Measurements from ENCODE around the gene IFITM10.
"Not testable (repeated sequence)": the region's sequence is repeated elsewhere in the genome, so short reads cannot be mapped to it uniquely, and the experiment has no call there.

IFITM10 gene

GRCh38 chr11:1777737-1778136 lies 27.3 kb upstream of the IFITM10 start:
- DNase-seq: no peak

- DNase-seq: no peak
Measured at GRCh38 chr11:1776944-1777715, 26.7 kb upstream of the IFITM10 start.

- no peak for DNase-seq
Measured at GRCh38 chr11:1776331-1776851, 26.0 kb upstream of the IFITM10 start.

GRCh38 chr11:1774886-1775285 lies 24.5 kb upstream of the IFITM10 start:
- no peak for DNase-seq

- no peak for DNase-seq
Measured at GRCh38 chr11:1773994-1774550, 23.7 kb upstream of the IFITM10 start.

GRCh38 chr11:1773131-1773993 lies 23.0 kb upstream of the IFITM10 start:
- no peak for DNase-seq

GRCh38 chr11:1772270-1773130 lies 22.1 kb upstream of the IFITM10 start:
- DNase-seq: peak; percentile 93

- DNase-seq: peak; percentile 75
Measured at GRCh38 chr11:1771700-1772099, 21.3 kb upstream of the IFITM10 start.

- DNase-seq: no peak
Measured at GRCh38 chr11:1771273-1771672, 20.9 kb upstream of the IFITM10 start.

GRCh38 chr11:1770528-1770927 lies 20.1 kb upstream of the IFITM10 start:
- DNase-seq: no peak

GRCh38 chr11:1770061-1770460 lies 19.7 kb upstream of the IFITM10 start:
- no peak for DNase-seq

- not testable (repeated sequence) for DNase-seq
Measured at GRCh38 chr11:1769304-1769936, 19.0 kb upstream of the IFITM10 start.

- DNase-seq: no peak
Measured at GRCh38 chr11:1768141-1768469, 17.7 kb upstream of the IFITM10 start.

GRCh38 chr11:1767399-1768140 lies 17.2 kb upstream of the IFITM10 start:
- DNase-seq: no peak

GRCh38 chr11:1766719-1767398 lies 16.5 kb upstream of the IFITM10 start:
- no peak for DNase-seq

- no peak for DNase-seq
Measured at GRCh38 chr11:1765871-1766718, 15.7 kb upstream of the IFITM10 start.

GRCh38 chr11:1763796-1764661 lies 13.6 kb upstream of the IFITM10 start, which contains the start of gene CTSD:
Gene CTSD, minus strand, starts transcription at chr11:1763927. Its CDS starts 68 bp downstream, at chr11:1763859.
- DNase-seq: peak; percentile 61

- no peak for DNase-seq
Measured at GRCh38 chr11:1763336-1763795, 13.0 kb upstream of the IFITM10 start.
